ENCODE data around the gene MYO9B.

- TF ChIP-seq, protein P1, sequence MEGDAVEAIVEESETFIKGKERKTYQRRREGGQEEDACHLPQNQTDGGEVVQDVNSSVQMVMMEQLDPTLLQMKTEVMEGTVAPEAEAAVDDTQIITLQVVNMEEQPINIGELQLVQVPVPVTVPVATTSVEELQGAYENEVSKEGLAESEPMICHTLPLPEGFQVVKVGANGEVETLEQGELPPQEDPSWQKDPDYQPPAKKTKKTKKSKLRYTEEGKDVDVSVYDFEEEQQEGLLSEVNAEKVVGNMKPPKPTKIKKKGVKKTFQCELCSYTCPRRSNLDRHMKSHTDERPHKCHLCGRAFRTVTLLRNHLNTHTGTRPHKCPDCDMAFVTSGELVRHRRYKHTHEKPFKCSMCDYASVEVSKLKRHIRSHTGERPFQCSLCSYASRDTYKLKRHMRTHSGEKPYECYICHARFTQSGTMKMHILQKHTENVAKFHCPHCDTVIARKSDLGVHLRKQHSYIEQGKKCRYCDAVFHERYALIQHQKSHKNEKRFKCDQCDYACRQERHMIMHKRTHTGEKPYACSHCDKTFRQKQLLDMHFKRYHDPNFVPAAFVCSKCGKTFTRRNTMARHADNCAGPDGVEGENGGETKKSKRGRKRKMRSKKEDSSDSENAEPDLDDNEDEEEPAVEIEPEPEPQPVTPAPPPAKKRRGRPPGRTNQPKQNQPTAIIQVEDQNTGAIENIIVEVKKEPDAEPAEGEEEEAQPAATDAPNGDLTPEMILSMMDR (IDR thresholded peaks at IDR 0.05; ENCODE audit: low read depth, low read length), result no peak
- no peak for TF ChIP-seq EZH2phosphoT487 (IDR thresholded peaks at IDR 0.05; ENCODE audit: low read depth)
These were observed 84.2 kb downstream of the MYO9B start for GRCh38 chr19:17159466-17160393.

Data from OCI-LY3 (cell line).